Parathyroid adenoma (tissue), 2 donors: ENCODE data around the gene MPPE1.

Experiments
- H2AFZ ChIP-seq: fragments of 300-600 bp; sonication (generic); one replicate; pipeline ENCODE4 v1.7.0; 2017; ENCODE audit warnings: antibody characterized with exemption, mild to moderate bottlenecking
- H3K27ac ChIP-seq: fragments of 300-600 bp; sonication (generic); one replicate; pipeline ENCODE4 v1.7.0; 2017
- H3K27me3 ChIP-seq: fragments of 300-600 bp; sonication (generic); one replicate; pipeline ENCODE4 v1.7.0; 2017; ENCODE audit warnings: low read length; ENCODE audit not compliant: control insufficient read depth, insufficient read depth
- H3K36me3 ChIP-seq: fragments of 300-600 bp; sonication (generic); one replicate; pipeline ENCODE4 v1.7.0; 2017; ENCODE audit warnings: low read length; ENCODE audit not compliant: control insufficient read depth, insufficient read depth
- H3K4me1 ChIP-seq: fragments of 300-600 bp; sonication (generic); one replicate; pipeline ENCODE4 v1.7.0; 2017; ENCODE audit warnings: control low read depth
- H3K4me2 ChIP-seq: fragments of 300-600 bp; sonication (generic); one replicate; pipeline ENCODE4 v1.7.0; 2017; ENCODE audit warnings: low read length
- H3K4me3 ChIP-seq: fragments of 300-600 bp; sonication (generic); one replicate; pipeline ENCODE4 v1.7.0; 2017; ENCODE audit warnings: low read depth, low read length
- H3K79me2 ChIP-seq: fragments of 300-600 bp; sonication (generic); one replicate; pipeline ENCODE4 v1.7.0; 2017; ENCODE audit warnings: control low read depth
- H3K9ac ChIP-seq: fragments of 300-600 bp; sonication (generic); one replicate; pipeline ENCODE4 v1.7.0; 2017; ENCODE audit warnings: mild to moderate bottlenecking
- H3K9me3 ChIP-seq: fragments of 300-600 bp; sonication (generic); one replicate; pipeline ENCODE4 v1.7.0; 2017; ENCODE audit warnings: low read length; ENCODE audit not compliant: control insufficient read depth
- CTCF ChIP-seq: fragments of 300-600 bp; sonication (generic); IDR thresholded peaks from one replicate; pipeline ENCODE4 v1.7.0; 2017; ENCODE audit warnings: antibody characterized with exemption, mild to moderate bottlenecking
- donor health status: primary hyperparathyroidism.

Gene MPPE1

GRCh38 chr18:11840493-11840892 is 67.6 kb downstream of the MPPE1 start:
- H3K79me2 ChIP-seq = no peaks in the 10 kb centered on the region
- no peak overlapping the region for H3K4me3 ChIP-seq
- H3K4me2 ChIP-seq = no peak overlapping the region
- no peaks in the 10 kb centered on the region for H3K4me1 ChIP-seq
- no peak overlapping the region for H3K9ac ChIP-seq
- no peaks in the 10 kb centered on the region for H3K27me3 ChIP-seq
- no peaks in the 10 kb centered on the region for H3K9me3 ChIP-seq
- no peak overlapping the region for H2AFZ ChIP-seq
- no peak for TF ChIP-seq CTCF
- no peak overlapping the region for H3K27ac ChIP-seq
- H3K36me3 ChIP-seq = no peaks in the 10 kb centered on the region

GRCh38 chr18:11839556-11839955 is 68.6 kb downstream of the MPPE1 start:
- Histone ChIP-seq H3K79me2 (no peaks in the 10 kb centered on the region), H3K36me3 (no peaks in the 10 kb centered on the region), H3K27ac (no peak overlapping the region), H3K4me2 (no peak overlapping the region), H3K9me3 (no peaks in the 10 kb centered on the region), H3K4me3 (no peak overlapping the region), H3K9ac (no peak overlapping the region), H3K27me3 (no peaks in the 10 kb centered on the region), H2AFZ (no peak overlapping the region), H3K4me1 (peaks cover 2% of the 10 kb centered on the region)
- no peak for TF ChIP-seq CTCF

DNA sequence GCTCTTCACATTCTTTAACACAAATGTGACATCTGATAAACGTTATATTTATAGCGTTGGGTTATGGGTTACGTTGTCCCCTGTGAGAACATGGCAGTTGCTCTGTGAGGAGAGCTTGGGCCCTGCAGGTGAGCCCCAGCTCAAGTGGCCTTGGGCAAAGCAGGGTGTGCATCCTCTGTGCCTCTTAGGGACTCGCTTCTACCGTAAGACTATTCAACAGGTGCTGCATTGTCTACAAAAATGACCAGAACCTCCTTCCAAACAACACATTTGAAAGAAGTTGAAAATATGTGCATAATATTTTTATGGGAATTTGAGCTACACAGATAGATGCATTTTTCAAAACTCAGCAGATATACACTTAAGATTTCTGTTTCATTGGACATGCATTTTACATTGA is 73.3 kb downstream of the MPPE1 start:
- H3K4me2 ChIP-seq = no peak overlapping the region
- no peaks in the 10 kb centered on the region for H3K36me3 ChIP-seq
- peaks cover 2% of the 10 kb centered on the region for H3K4me1 ChIP-seq
- no peak overlapping the region for H3K9ac ChIP-seq
- no peak for TF ChIP-seq CTCF
- no peaks in the 10 kb centered on the region for H3K79me2 ChIP-seq
- no peaks in the 10 kb centered on the region for H3K9me3 ChIP-seq
- no peak overlapping the region for H3K4me3 ChIP-seq
- no peaks in the 10 kb centered on the region for H3K27me3 ChIP-seq
- no peak overlapping the region for H2AFZ ChIP-seq
- H3K27ac ChIP-seq = no peak overlapping the region
